HTR-8/SVneo (cell line): Measurements from ENCODE around the gene IL1RL2.

Experiments used
- DNase-seq: peaks from one replicate; pipeline ENCODE4 v3.0.0; 2011; ENCODE audit warnings: low spot score, mixed read lengths; ENCODE audit not compliant: insufficient read length
- FAIRE-seq: peaks from 2 replicates; lab custom pipeline; 2011; peaks lifted over from hg19 to GRCh38; lab: Jason Lieb, UNC

Gene IL1RL2

GRCh38 chr2:102190430-102191107 lies 3.7 kb downstream of the IL1RL2 start:
- no peak for FAIRE-seq
- no peak for DNase-seq

GRCh38 chr2:102191501-102191900 lies 4.7 kb downstream of the IL1RL2 start:
- DNase-seq (no peak), FAIRE-seq (no peak)

DNA sequence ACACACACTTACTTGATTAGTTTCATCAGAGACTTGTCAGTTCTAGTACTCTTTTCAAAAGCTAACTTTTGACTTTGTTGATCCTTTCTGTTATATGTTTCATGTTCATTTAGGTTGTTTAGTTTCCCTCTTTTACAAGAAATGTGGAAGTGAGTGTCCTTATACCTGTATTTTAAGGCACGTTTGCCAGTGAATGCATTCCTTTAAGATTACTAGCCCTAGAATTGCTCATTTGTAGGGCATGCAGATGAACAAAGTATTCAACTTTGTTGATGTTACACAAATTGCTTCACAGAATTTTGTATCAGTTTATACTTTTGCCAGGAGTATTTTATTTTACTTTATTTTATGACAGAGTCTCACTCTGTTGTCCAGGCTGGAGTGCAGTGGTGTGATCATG lies 6.3 kb downstream of the IL1RL2 start:
- DNase-seq: no peak
- FAIRE-seq: no peak

- FAIRE-seq: no peak
- DNase-seq: no peak
Observed at GRCh38 chr2:102194609-102195268, 7.9 kb downstream of the IL1RL2 start.

DNA sequence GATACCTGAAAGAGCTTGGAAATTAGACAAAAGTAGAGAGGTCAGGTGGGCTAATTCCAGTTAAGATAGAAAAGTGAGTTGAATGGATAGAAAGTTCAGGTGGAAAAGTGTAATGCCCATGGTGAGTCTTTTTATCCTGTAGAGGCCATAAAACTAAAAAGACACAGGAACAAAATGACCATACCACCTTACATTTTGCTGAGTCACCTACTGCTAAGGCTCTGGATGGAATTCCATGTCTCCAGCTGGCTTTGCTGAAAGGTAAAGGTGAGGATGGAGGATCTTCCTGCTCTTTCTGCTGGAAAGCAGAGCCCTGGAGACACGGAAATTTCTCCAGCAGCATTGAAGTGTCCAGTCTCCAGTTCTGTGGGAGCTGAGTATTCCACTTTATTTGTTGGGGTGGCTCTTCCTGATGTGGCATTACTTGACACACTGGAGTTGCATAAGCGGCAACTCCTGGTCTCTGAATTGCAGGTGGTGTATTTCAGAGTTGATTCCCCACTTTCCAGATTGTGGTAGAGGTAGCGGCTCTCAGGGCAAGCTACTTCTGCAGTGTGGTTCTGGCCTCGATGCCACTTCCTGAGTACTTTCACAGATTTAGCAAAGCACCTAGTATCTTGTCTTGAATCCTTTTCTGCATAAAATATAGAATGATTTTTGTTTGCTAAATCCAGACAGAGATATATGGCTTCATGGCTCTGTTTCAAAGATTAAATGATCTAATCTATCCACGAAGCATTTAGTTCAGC lies 10.7 kb downstream of the IL1RL2 start:
- FAIRE-seq (no peak), DNase-seq (no peak)

GRCh38 chr2:102200539-102200938 lies 13.7 kb downstream of the IL1RL2 start:
- FAIRE-seq: no peak

DNA sequence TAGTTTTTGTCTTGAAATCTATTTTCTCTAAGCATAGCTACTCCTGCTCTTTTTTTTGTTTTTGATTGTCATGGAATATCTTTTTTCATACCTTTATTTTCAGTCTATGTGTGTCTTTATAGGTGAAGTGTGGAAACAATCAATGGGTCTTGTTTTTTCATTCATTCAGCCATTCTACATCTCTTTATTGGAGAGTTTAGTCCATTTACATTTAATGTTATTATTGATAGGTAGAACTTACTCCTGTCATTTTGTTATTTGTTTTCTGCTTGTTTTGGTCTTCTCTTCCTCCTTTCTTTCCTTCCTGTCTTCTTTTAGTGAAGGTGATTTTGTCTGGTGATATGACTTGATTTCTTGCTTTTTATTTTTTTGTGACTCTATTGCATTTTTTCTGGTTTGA lies 17.8 kb downstream of the IL1RL2 start:
- no peak for FAIRE-seq
- no peak for DNase-seq

More at GRCh38 chr2:102200539-102200938, 13.7 kb downstream of the IL1RL2 start:
- DNase-seq: no peak

DNA sequence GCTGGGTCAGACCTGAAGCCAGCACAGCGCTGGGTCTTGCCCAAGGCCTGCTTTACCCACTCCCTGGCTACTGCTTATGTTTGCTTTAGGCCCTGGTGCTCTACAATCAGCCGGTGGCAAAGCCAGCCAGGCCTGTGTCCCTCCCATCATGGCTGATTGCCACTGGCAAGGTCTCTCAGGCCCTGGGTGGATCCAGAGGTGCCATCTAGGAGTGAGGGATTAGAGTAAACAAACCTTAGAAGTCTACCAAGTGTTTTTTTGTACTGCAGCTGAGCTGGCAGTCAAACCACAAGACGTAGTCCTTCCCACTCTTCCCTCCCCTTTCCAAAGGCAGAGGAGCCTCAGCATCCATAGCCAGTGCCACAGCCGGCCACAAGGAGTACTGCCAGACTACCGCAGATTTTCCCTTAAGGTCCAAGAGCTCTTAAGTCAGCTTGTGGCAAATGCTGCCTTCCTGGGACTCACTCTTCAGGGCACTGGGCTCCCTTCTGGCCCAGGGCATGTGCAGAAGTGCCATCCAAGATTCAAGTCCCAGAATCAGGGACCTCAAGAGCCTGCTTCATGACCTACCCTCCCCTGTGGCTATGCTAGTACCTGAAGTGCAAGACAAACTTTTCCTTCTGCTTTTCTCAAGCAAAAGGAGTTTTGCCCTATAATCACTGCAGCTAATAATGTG lies 20.0 kb downstream of the IL1RL2 start:
- DNase-seq: no peak
- FAIRE-seq: no peak

- FAIRE-seq: no peak
- DNase-seq: no peak
Observed at GRCh38 chr2:102208774-102209173, 22.0 kb downstream of the IL1RL2 start.

GRCh38 chr2:102209474-102209873 lies 22.7 kb downstream of the IL1RL2 start:
- FAIRE-seq: no peak
- no peak for DNase-seq

- no peak for FAIRE-seq
- no peak for DNase-seq
Observed at GRCh38 chr2:102217032-102217431, 30.2 kb downstream of the IL1RL2 start.

- no peak for DNase-seq
- FAIRE-seq: no peak
Observed at GRCh38 chr2:102224824-102225739, 38.3 kb downstream of the IL1RL2 start.

GRCh38 chr2:102226171-102226570 lies 39.3 kb downstream of the IL1RL2 start:
- no peak for DNase-seq
- no peak for FAIRE-seq

DNA sequence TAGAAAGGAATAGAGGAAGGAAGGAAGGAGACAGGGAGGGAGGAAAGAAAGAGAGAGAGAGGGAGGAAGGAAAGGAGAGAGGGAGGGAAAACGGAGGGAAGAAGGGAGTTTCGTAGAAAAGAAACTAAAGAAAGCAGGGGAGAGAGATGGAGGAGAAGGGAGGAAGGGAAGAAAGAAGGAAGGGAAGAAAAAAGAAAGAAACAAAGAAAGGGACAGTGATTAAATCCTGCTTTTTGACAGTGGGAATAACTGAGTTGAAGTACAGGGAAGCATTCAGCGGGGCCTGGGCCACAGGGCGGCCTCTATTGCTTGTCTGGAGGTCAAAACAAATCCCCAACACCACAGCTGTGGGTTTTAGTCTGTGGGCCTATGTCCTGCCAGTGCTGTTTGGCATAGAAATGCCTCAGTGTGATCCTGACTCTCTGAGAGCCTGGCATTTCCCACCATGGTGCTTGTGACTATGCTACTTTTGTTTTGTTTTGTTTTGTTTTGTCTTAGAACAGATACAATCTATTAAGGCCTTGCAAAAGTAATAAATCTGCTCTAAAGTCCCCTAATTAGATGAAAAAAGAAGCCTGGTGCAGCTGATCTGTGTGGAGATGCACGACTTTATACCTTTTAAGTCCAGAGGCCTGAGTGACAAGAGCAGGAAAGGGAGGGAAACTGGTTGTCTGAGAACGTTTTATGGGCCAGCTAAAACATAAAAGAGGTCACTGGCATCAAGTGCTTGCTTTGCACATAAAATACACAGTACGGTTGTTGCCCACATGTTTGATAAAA lies 40.0 kb downstream of the IL1RL2 start:
- FAIRE-seq (no peak), DNase-seq (no peak)

DNA sequence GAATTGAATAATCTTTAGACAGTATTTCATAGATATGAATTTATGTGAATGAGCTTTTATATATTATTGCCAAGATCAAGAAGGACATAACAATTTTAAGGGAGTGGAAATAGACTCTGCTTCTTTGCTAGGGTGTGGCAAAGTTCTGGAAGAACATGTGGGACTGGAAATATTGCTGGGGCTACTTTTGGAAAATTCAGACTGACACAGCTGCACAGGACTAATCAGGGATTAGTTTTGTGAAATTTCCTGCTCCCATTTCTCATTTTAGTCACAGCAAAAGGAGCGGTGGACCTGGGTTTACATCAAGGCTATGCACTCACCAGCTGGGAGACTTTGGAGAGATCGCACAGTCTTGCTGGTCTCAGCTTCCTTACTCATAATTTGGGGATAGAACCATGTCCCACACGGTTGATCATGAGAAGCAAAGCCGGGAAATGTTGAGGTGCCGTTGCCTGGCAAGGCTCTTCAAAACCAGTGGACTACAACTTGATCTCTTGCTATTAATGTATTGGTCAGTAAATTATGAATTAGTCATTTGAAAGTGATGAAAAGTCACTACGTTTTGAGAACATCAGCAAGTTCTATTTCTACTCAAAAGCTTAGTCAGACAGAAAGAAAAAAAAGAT lies 42.4 kb downstream of the IL1RL2 start:
- FAIRE-seq (no peak), DNase-seq (no peak)

- DNase-seq: no peak
- no peak for FAIRE-seq
Observed at GRCh38 chr2:102230410-102230909, 43.6 kb downstream of the IL1RL2 start.

DNA sequence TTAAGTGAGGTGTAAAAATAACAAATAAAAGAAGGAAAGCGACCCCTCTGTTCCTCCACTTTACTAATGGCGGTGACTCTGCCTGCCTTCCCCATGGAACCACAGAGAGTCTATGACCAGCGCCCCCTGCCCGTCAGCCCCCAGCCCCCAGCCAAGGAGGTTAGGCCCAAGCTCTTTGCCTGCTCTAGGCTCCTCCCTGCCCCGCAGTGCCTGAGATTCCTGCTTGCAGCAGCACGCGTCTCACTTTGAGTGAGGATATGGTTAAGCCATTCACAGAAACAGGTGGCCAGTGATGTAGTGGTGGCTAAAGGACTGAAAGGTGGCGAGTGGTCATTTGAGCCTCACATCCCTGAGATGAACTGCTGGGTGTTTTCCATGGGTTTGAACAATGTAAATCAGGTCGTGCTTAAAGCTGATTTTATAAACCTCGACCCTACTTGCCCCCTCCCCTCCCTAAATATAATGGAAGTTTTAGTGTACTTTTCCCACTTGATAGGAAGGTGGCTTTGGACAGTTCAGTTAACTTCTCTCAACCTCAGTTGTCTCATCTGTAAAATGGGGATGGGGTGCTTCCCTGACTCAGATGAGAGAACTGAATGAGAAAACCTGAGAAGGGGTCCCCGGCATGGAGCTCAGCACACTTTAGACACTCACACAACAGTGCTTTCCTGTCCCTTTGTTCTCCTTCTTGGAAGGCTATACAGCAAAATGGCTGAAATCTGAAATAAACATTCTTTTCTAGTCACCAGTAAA lies 46.5 kb downstream of the IL1RL2 start:
- no peak for FAIRE-seq
- no peak for DNase-seq

- FAIRE-seq: no peak
- no peak for DNase-seq
Observed at GRCh38 chr2:102235042-102235473, 48.2 kb downstream of the IL1RL2 start.
